MCF 10A (cell line): ENCODE results near the gene PCSK5. TPM values are rescaled to one million over a fixed set of nuclear protein-coding genes. Genes with fewer than 3 reads are reported as not detected.
A peak's percentile ranks its signal among the peaks of the same experiment; 100 is the strongest.

Experiments
- BruUV-seq: library from RNA; stranded (reverse); fragments of 400-500 nt; replicated peaks from 2 replicates; lab custom pipeline; 2021; lab: Mats Ljungman, UMichigan
- CTCF ChIA-PET: fragments of 300-600 bp; sonication (Branson Sonifier 250); formaldehyde crosslinking; extraction: SDS; loops from one replicate; lab custom pipeline; 2021; ENCODE audit warnings: antibody characterized with exemption, inconsistent platforms; lab: Yijun Ruan, JAX
- POLR2A ChIA-PET: fragments of 300-600, 350-650 bp; sonication (Branson Sonifier 250); formaldehyde crosslinking; extraction: SDS; loops from one replicate; lab custom pipeline; 2020; ENCODE audit warnings: antibody characterized with exemption, inconsistent platforms; lab: Yijun Ruan, JAX
- DNase-seq: peaks from one replicate; pipeline ENCODE4 v3.0.0-alpha.2; 2018; ENCODE audit not compliant: unreplicated experiment
- H3K27ac Mint-ChIP-seq: one replicate; pipeline ENCODE4 v1.8.0; 2022; ENCODE audit warnings: mild to moderate bottlenecking, low read depth, mixed read lengths; ENCODE audit not compliant: unreplicated experiment
- H3K27me3 Mint-ChIP-seq: one replicate; pipeline ENCODE4 v1.8.0; 2022; ENCODE audit warnings: mixed read lengths; ENCODE audit not compliant: insufficient read depth, unreplicated experiment
- H3K36me3 Mint-ChIP-seq: one replicate; pipeline ENCODE4 v1.8.0; 2022; ENCODE audit warnings: mild to moderate bottlenecking, moderate library complexity, mixed read lengths; ENCODE audit not compliant: insufficient read depth, unreplicated experiment
- H3K4me1 Mint-ChIP-seq: one replicate; pipeline ENCODE4 v1.8.0; 2022; ENCODE audit warnings: mixed read lengths; ENCODE audit not compliant: insufficient read depth, unreplicated experiment
- H3K4me3 Mint-ChIP-seq: one replicate; pipeline ENCODE4 v1.8.0; 2022; ENCODE audit warnings: mild to moderate bottlenecking, moderate library complexity, mixed read lengths; ENCODE audit not compliant: unreplicated experiment
- H3K9me3 Mint-ChIP-seq: one replicate; pipeline ENCODE4 v1.8.0; 2022; ENCODE audit warnings: mixed read lengths; ENCODE audit not compliant: unreplicated experiment
- CTCF ChIP-seq: fragments of 200-600 bp; IDR thresholded peaks from one replicate; pipeline ENCODE4 v1.8.0; 2022; ENCODE audit warnings: antibody characterized with exemption, mild to moderate bottlenecking; ENCODE audit not compliant: unreplicated experiment
- intact Hi-C: fragments of 100-400 bp; cut with micrococcal nuclease; formaldehyde crosslinking; loops from 2 replicates; pipeline ENCODE4 v1.14.1; 2022
- total RNA-seq: library from RNA; stranded (reverse); gene quantifications from 2 replicates; pipeline ENCODE4 v1.2.3, GENCODE V29; 2022

The PCSK5 gene
- total RNA-seq, 1 experiment from 2014 or later, result not detected

GRCh38 chr9:76218117-76218885 lies 327.8 kb downstream of the PCSK5 start:
- Mint-ChIP-seq H3K4me1 (no peaks in the 10 kb centered on the region), H3K9me3 (peaks cover 46% of the 10 kb centered on the region), H3K27me3 (no peaks in the 10 kb centered on the region), H3K27ac (no peak overlapping the region), H3K4me3 (no peak overlapping the region), H3K36me3 (no peaks in the 10 kb centered on the region)
- DNase-seq, result no peak
- no TSS peak for BruUV-seq
- TF ChIP-seq CTCF, result no peak
- CTCF ChIA-PET, result no interaction called here
- POLR2A ChIA-PET, result no interaction called here
- intact Hi-C loops, result no loop called here

- Mint-ChIP-seq H3K36me3 (no peaks in the 10 kb centered on the region), H3K27me3 (no peaks in the 10 kb centered on the region), H3K27ac (no peak overlapping the region), H3K4me1 (no peaks in the 10 kb centered on the region), H3K4me3 (no peak overlapping the region), H3K9me3 (peaks cover 45% of the 10 kb centered on the region)
- BruUV-seq, result no TSS peak
- DNase-seq, result no peak
- intact Hi-C loops, result no loop called here
- ChIA-PET CTCF (no interaction called here), POLR2A (no interaction called here)
- no peak for TF ChIP-seq CTCF
Measured at GRCh38 chr9:76218886-76219445, 328.5 kb downstream of the PCSK5 start.

GRCh38 chr9:76219560-76220151 lies 329.2 kb downstream of the PCSK5 start:
- intact Hi-C loops, result no loop called here
- POLR2A ChIA-PET, result no interaction called here
- Mint-ChIP-seq H3K9me3 (peaks cover 45% of the 10 kb centered on the region), H3K27me3 (no peaks in the 10 kb centered on the region), H3K36me3 (no peaks in the 10 kb centered on the region), H3K27ac (no peak overlapping the region), H3K4me3 (no peak overlapping the region), H3K4me1 (no peaks in the 10 kb centered on the region)
- DNase-seq, result peak; percentile 13
- no TSS peak for BruUV-seq
- TF ChIP-seq CTCF, result no peak
- CTCF ChIA-PET, result no interaction called here

GRCh38 chr9:76221423-76221822 lies 330.9 kb downstream of the PCSK5 start:
- Mint-ChIP-seq H3K9me3 (peaks cover 40% of the 10 kb centered on the region), H3K4me1 (no peaks in the 10 kb centered on the region), H3K4me3 (no peak overlapping the region), H3K36me3 (no peaks in the 10 kb centered on the region), H3K27me3 (no peaks in the 10 kb centered on the region), H3K27ac (no peak overlapping the region)
- POLR2A ChIA-PET, result interaction anchor here (0.6 kb wide), 2 partner anchors 256 to 730 kb away, joined by 3 read pairs; no protein-coding TSS in a partner anchor
- no peak for DNase-seq
- TF ChIP-seq CTCF, result no peak
- intact Hi-C loops, result no loop called here
- CTCF ChIA-PET, result no interaction called here
- BruUV-seq, result no TSS peak
